Measurements from ENCODE around the gene UBE2O.

DNA sequence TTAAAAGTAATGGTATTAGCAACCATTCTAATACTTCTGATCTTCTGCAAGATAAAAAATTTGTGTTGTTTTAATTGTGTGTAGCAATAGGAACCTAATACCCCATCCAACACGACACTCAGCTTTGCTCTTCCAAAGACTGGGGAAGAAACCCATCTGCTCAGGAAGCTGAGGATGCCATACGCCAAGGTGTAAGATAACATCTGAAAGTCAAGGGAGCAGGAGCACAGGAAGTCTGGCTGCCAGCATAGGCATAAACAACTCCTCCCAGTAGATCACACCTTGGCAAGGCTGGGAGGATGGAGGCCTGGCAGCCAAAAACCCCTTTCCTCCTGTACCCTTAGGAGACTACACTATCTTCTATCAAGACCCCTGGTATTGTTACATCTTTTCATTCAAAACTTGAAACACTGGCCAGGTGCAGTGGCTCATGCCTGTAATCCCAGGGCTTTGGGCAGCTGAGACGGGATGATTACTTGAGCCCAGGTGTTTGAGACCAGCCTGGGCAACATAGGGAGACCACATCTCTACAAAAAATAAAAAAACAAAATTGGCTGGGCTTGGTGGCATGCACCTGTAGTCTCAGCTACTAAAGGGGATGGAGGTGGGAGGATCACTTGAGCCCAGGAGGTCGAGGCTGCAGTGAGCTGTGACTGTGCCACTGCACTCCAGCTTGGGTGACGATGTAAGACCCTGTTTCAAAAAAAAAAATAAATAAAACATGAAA lies 74.2 kb downstream of the UBE2O start:
- TF ChIP-seq EZH2phosphoT487 (IDR thresholded peaks at IDR 0.05; ENCODE audit: borderline replicate concordance, low read depth, low read length): no peak
- TF ChIP-seq, protein P1, sequence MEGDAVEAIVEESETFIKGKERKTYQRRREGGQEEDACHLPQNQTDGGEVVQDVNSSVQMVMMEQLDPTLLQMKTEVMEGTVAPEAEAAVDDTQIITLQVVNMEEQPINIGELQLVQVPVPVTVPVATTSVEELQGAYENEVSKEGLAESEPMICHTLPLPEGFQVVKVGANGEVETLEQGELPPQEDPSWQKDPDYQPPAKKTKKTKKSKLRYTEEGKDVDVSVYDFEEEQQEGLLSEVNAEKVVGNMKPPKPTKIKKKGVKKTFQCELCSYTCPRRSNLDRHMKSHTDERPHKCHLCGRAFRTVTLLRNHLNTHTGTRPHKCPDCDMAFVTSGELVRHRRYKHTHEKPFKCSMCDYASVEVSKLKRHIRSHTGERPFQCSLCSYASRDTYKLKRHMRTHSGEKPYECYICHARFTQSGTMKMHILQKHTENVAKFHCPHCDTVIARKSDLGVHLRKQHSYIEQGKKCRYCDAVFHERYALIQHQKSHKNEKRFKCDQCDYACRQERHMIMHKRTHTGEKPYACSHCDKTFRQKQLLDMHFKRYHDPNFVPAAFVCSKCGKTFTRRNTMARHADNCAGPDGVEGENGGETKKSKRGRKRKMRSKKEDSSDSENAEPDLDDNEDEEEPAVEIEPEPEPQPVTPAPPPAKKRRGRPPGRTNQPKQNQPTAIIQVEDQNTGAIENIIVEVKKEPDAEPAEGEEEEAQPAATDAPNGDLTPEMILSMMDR (conservative IDR thresholded peaks at IDR 0.05; ENCODE audit: low read length): no peak
